Stimulated activated naive CD4-positive, alpha-beta T cell (primary cell): ENCODE measurements around the gene SLC26A2.
"Not testable (repeated sequence)": the region's sequence is repeated elsewhere in the genome, so short reads cannot be mapped to it uniquely, and the experiment has no call there.

Experiments
- DNase-seq, 6 experiments: peaks; one replicate each; lab custom pipeline; 2025; lab: John Stamatoyannopoulos, UW

Gene SLC26A2

DNA sequence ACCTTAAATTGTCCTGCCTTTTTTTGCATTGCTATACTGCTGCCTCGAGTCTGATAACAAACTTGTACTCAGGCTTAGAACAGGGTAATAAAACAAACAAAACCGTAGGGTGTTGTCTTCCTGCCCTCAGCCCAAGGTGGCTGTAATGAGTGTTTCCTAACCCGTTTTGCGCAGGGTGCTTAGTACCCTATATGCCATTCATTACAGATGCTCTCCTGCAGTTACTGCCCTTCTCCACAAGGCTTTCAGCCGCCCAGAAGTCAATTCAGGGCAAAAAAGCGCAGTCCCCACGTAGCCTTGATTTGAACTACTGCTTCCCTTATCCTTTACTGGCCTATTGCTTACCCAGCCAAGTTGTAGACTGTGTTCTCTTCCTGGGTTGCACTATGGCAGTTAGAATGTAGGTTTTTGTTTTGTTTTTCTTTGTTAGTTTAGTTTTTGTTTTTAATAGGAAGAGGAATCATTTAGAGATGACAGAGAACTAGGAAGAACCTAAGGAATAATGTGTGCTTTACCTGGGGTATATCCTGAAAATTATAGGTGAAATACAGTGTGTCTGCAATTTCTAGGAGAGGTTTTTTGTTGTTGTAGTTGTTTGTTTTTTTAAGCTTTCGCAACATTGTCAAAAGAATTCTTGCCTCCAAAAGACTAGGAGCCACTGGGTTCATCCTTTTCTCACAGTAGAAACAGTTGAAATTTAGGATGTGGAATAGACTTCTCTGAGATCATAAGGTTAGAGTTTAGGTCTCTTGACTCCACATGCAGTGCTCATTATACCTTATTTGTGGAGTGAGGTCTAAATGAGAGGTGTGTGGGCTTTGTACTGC lies 41.3 kb downstream of the SLC26A2 start:
- DNase-seq: peak; percentile 14 to 63 (median 40)

DNA sequence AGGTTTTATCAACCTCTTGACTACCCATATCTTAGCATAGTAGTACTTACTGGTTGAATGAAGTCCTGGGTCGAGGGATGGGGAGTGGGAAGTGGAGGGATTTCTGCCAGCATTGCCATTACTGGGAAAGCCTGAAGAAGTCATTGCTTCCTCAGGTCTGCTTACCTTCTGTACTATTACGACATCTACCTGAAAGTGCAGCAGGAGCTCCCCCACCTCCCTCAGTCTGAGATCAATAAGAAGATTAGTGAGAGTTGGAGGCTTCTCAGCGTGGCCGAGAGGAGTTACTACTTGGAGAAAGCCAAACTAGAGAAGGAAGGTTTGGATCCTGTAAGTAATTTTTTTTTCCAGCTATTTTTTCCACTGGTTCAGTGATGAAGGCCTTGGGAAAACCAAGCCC lies 45.8 kb downstream of the SLC26A2 start:
- no peak for DNase-seq

GRCh38 chr5:150007050-150007449 lies 46.5 kb downstream of the SLC26A2 start:
- DNase-seq: no peak

DNA sequence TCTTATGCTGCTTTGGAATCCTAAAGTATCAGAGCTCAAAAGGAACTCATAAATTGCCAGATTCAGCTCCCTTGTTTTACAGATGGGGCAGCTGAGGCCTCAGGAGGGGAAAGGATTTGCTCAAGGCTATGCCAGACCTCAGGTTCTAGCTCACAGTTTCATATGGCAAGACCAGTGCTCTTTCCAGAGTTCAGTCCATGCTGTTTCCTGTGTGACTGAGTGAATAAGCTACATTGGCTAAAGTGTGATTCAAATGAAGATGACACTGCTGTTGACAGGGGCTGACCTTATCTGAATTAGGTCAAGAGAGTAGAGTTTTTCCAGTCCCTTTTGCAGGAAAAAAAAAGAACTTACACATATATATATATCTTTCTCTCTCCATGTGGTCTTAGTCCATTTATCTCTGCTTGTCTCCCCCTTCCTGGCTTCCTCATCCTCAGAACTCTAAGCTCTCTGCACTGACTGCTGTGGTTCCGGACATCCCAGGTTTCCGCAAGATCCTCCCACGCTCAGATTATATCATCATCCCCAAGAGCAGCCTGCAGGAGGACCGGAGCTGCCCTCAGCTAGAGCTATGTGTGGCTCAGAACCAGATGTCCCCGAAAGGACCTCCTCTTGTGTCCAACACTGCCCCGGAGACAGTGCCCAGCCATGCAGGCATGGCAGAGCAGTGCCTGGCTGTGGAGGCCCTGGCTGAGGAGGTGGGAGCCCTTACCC lies 49.3 kb downstream of the SLC26A2 start:
- no peak for DNase-seq

DNA sequence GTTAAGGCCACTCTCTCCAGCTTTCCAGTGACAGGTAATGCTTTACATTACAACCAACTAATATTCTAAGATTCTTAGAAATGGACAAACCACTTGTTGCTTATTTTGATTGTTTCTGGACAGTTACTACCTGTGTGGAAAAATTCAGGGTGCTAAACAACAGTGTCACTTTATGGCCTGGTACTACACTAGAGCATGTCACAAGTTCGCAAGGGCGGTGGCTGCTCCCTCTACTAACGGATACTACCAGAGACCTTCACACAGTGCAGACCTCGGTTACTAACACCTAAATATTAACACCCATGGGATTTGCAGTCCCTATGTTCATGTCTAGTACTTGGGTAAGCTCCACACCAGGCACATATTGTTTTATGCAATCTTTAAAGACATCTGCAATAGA lies 53.4 kb downstream of the SLC26A2 start:
- DNase-seq: no peak

DNA sequence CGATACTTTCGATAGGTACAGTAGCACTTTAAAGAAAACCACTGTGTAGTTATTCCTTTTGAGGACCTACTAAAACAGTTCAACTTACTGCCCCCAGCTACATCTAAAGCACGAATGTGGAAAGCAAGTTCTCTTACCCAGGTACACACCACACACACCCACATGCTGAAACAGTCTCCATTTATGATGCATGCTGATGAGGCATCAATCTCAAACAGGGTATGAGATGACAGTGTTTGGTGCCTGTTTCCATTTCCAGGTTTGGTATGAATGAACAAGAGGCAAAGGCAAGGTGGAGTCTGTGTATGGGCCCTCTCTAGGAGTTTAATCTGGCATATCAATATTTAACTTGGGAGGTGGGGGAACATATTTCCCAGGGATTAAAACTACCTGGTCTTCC lies 53.9 kb downstream of the SLC26A2 start:
- DNase-seq: no peak

DNA sequence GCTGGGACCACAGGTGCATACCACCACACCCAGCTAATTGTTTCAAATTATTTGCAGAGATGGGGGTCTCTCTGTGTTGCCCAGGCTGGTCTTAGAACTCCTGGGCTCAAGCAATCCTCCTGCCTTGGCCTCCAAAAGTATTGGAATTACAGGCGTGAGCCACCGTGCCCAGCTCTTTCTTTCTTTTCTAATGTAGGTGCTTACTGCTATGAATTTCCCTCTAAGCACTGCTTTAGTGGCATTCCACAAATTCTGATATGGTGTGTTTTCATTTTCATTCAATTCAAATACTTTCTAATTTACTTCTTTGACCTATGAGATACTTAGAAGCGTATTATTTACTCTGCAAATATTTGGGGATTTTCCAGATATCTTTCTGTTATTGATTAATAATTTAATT lies 54.9 kb downstream of the SLC26A2 start:
- no peak for DNase-seq

DNA sequence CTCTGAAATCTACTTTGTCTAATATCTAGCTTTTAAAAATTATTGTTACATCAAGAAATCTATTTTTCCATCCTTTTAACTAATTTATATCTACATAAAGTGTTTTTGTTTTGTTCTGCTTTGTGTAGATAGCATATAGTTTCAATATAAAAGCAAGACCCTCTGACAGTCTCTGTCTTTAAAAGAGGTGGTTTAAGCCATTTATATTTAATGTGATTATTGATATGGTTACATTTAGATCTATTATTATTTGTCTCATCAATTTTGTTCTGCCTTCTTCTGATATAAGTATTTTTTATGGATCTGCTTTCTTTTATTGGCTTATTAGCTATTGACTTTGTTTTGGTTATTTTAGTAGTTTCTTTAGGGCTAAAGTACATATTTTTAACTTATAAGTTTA lies 56.0 kb downstream of the SLC26A2 start:
- no peak for DNase-seq

- no peak for DNase-seq
Measured at GRCh38 chr5:150017226-150018005, 56.9 kb downstream of the SLC26A2 start.

- no peak for DNase-seq
Measured at GRCh38 chr5:150020249-150020648, 59.7 kb downstream of the SLC26A2 start.

DNA sequence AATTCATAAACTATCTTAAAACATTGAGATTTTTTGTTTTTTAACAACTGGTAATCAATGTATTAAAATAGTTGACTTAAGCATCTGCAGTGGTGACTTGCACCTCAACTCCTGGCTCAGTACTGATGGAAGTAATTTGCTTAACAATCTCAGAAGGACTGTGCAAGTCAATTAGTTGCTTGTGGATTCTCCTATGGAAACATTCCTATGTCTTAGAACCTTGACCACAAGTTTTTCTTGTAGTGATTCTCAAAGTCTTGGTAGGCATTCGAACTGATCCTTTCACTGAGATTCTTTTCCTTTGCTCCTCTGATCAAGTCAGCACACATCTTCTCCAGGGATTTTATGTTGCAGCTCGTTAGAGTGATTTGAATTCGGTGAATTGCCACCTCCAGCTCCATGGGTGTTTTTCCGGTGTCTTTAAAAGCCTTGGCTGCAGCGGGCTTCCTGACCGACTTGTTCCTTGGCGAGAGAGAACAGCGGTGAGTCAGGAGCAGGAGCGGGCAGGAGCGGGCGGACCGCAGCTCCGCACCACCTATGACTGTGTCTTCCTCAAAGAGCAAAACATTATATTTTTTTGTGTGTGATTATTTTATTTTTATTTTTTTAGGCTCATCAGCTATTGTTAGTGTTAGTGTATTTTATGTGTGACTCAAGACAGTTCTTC lies 61.1 kb downstream of the SLC26A2 start:
- DNase-seq: no peak

GRCh38 chr5:150022158-150022531 lies 61.6 kb downstream of the SLC26A2 start:
- DNase-seq: no peak

GRCh38 chr5:150022681-150023080 lies 62.1 kb downstream of the SLC26A2 start:
- DNase-seq: no peak

DNA sequence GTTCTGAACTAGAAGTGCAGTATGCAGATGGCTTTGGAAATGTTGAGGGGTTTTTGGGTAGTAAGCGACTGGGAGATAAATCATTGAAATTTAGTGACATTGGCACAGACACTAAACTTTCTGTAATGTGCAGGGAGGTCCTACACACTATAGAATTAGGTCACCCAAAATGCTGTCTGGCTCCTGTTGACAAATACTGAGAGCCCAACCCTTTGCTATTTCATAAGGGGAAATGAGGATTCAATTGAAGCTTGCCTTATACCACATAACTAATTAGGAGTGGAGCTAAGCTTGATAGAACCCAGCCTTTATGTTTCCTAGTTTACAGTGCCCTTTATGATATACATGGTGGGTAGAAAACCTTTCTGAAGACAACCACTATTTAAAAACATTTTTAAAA lies 62.6 kb downstream of the SLC26A2 start:
- DNase-seq: no peak

DNA sequence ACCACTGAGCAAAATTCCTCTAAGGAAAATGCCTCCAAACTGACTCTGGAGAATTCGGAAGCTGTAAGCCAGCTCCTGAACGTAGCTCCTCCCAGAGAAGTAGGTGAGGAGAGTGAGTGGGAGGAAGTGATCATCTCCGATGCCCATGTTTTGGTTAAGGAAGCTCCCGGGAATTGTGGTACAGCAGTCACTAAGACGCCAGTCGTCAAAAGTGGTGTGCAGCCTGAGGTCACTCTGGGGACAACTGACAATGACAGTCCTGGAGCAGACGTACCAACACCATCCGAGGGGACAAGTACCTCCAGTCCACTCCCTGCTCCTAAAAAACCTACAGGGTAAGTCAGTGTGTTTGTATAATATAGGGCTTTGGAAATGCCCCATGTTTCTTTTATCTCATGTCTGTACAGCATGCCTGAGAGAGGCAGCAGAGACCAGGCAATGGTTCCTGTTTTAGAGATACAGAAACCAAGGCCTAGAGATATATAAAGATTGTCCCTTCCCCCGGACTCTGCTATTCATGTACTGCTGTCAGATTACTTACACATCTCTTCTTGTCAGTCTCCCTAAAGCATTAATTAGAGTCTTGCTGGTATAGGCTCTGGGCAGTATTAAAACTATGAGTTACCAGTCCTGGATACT lies 63.9 kb downstream of the SLC26A2 start:
- no peak for DNase-seq

DNA sequence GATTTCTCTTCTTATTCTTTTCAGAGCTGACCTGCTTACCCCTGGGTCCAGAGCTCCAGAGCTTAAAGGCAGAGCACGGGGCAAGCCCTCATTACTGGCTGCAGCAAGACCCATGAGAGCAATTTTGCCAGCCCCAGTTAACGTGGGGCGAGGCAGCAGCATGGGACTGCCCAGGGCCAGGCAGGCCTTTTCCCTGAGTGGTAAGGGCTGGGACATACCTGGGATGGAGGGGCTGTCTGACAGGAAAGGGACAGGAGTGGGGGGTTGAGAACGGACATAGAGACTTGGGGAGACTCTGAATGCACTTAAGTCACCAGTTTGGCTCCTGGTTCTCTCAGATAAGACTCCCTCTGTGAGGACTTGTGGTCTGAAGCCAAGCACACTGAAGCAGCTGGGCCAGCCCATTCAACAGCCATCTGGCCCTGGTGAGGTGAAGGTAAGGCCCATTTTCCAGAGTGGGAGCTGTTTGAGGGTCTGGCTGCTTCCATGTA lies 66.2 kb downstream of the SLC26A2 start:
- no peak for DNase-seq

- not testable (repeated sequence) for DNase-seq
Measured at GRCh38 chr5:150028047-150028446, 67.5 kb downstream of the SLC26A2 start.

DNA sequence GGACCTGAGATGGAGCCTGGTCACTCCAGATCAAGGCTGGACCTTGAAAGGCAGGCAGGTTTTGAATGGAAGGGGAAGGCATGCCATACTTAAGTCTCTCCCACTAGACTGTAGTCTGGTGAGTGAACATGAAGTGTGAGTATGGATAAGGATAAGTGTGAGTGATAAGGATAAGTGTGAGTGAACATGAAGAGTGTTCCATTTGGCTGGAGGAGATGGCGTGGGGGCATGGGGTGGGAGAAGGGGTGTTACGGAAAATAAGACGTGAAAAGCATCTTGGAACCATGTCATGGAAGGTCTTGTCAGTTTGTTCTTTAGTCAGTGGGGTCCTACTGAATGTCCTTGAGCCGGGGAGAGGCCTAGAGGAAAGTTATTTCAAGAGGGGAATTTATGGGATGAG lies 72.8 kb downstream of the SLC26A2 start:
- DNase-seq: no peak

DNA sequence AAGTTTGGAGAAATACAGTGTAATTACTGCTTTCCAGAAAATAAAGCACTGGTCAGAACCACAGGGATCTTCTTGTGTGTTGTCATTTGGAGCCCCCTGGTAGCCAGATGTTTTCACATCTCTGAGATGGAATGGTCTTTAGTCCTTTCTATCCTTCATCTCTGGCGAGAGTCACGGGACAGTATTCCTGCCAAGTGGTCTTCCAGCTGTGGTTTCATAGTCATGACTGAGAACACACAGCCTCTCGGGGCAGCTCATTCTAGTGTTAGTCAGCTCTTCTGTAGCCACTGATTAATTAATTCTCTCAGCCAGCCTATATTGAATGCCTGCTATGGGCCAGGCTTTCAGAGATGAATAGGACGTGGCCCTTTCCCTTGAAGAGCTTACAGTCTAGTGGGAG lies 74.1 kb downstream of the SLC26A2 start:
- DNase-seq: no peak

GRCh38 chr5:150035139-150035895 lies 74.8 kb downstream of the SLC26A2 start:
- DNase-seq: no peak

DNA sequence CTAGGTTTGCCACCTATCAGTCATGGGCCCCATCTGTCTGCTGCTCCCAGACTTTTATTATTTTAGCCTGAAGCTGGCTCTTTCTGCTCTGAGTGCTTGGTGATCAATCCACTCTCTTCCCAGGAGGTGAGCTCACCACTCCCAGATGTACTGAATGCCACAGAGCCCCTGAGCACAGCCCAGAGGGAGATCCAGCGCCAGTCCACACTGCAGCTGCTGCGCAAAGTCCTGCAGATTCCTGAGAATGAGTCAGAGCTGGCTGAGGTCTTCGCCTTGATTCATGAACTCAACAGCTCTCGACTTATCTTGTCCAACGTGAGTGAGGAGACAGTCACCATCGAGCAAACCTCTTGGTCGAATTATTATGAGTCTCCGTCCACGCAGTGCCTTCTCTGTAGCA lies 76.0 kb downstream of the SLC26A2 start:
- no peak for DNase-seq
